ENCODE measurements around the gene AKAP10. TPM values are rescaled to one million over a fixed set of nuclear protein-coding genes. Genes with fewer than 3 reads are reported as not detected.
A peak's percentile ranks its signal among the peaks of the same experiment; 100 is the strongest.
"Not testable (repeated sequence)": the region's sequence is repeated elsewhere in the genome, so short reads cannot be mapped to it uniquely, and the experiment has no call there.

The AKAP10 gene
- total RNA-seq, 2 experiments from 2014 or later, result 43.0 to 43.9 TPM

- POLR2A ChIA-PET, result interaction anchor here (0.6 to 3.0 kb wide), 13 partner anchors 7 to 489 kb away, joined by 3 to 25 read pairs (median 3); partner anchors contain the start of genes AKAP10 and MAPK7
- peak within 1 kb of the TSS; percentile 69 for H3K27ac Mint-ChIP-seq
- CTCF ChIA-PET, result interaction anchor here (1.1 to 1.7 kb wide), 4 partner anchors 9 to 71 kb away, joined by 3 to 4 read pairs (median 3); no protein-coding TSS in a partner anchor
Measured at GRCh38 chr17:19867329-19868078, 110.1 kb downstream of the AKAP10 start, which contains the start of gene ULK2. ULK2 (minus strand) TSS chr17:19867936; CDS start chr17:19867417, 519 bp downstream.

GRCh38 chr17:19867079-19867328, 110.6 kb downstream of the AKAP10 start:
- Mint-ChIP-seq H3K27me3 (no peaks in the 10 kb centered on the region), H3K4me1 (peaks cover 17% of the 10 kb centered on the region), H3K27ac (peak overlapping the region; percentile 65), H3K9me3 (no peaks in the 10 kb centered on the region), H3K36me3 (ENCODE audit: low read depth) (peaks cover 9% of the 10 kb centered on the region), H3K4me3 (peak overlapping the region; percentile 81)
- DNase-seq, result peak; percentile 65
- ChIA-PET POLR2A (interaction anchor here (0.6 to 3.0 kb wide), 5 partner anchors 10 to 111 kb away, joined by 4 to 25 read pairs (median 6); partner anchors contain the start of gene AKAP10), CTCF (interaction anchor here (1.0 to 1.7 kb wide), 3 partner anchors 10 to 60 kb away, joined by 3 to 4 read pairs (median 4); no protein-coding TSS in a partner anchor)

More at GRCh38 chr17:19867329-19868078, 110.1 kb downstream of the AKAP10 start, which contains the start of gene ULK2:
- Mint-ChIP-seq H3K4me1 (peaks cover 17% of the 10 kb centered on the region), H3K36me3 (ENCODE audit: low read depth) (peaks cover 9% of the 10 kb centered on the region), H3K4me3 (peak within 1 kb of the TSS; percentile 81), H3K27me3 (no peaks in the 10 kb centered on the region), H3K9me3 (no peaks in the 10 kb centered on the region)
- DNase-seq, result peak; percentile 56

GRCh38 chr17:19865021-19865420, 112.6 kb downstream of the AKAP10 start:
- Mint-ChIP-seq H3K4me1 (peaks cover 17% of the 10 kb centered on the region), H3K36me3 (ENCODE audit: low read depth) (peaks cover 9% of the 10 kb centered on the region), H3K4me3 (no peak overlapping the region), H3K27ac (no peak overlapping the region), H3K9me3 (no peaks in the 10 kb centered on the region), H3K27me3 (no peaks in the 10 kb centered on the region)
- POLR2A ChIA-PET, result interaction anchor here (1.8 kb wide), 1 partner anchor 11 kb away, joined by 8 read pairs; no protein-coding TSS in a partner anchor
- DNase-seq, result no peak
- CTCF ChIA-PET, result interaction anchor here (1.3 kb wide), 1 partner anchor 11 kb away, joined by 3 read pairs; no protein-coding TSS in a partner anchor

DNA sequence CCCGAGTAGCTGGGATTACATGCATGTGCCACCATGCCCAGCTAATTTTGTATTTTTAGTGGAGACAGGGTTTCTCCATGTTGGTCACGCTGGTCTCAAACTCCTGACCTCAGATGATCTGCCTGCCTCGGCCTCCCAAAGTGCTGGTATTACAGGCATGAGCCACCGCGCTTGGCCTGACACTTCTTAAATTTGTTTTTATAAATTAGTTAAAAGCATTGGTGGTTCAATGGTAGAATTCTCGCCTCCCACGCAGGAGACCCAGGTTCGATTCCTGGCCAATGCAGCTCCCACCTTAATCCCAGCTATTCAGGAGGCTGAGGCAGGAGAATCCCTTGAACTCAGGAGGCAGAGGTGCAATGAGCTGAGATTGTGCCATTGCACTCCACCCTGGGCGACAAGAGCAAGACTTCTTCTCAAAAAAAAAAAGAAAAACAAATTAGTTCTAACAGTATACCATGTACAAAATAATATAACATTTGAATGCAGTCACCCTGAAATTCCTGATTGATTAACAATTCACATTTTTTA, 116.9 kb downstream of the AKAP10 start:
- CTCF ChIA-PET, H3K27me3 Mint-ChIP-seq, H3K27ac Mint-ChIP-seq, H3K4me1 Mint-ChIP-seq, DNase-seq, H3K9me3 Mint-ChIP-seq, H3K4me3 Mint-ChIP-seq: not testable (repeated sequence)
- H3K36me3 Mint-ChIP-seq (ENCODE audit: low read depth), result peaks cover 11% of the 10 kb centered on the region
- POLR2A ChIA-PET, result interaction anchor here (1.0 kb wide), 1 partner anchor 16 kb away, joined by 3 read pairs; no protein-coding TSS in a partner anchor

GRCh38 chr17:19857640-19858039, 120.0 kb downstream of the AKAP10 start:
- POLR2A ChIA-PET, result interaction anchor here (0.9 kb wide), 1 partner anchor 10 kb away, joined by 3 read pairs; the partner anchor contains the start of gene ULK2
- H3K36me3 Mint-ChIP-seq (ENCODE audit: low read depth), result peaks cover 2% of the 10 kb centered on the region

More at GRCh38 chr17:19857640-19858039, 120.0 kb downstream of the AKAP10 start:
- Mint-ChIP-seq H3K4me3 (no peak overlapping the region), H3K27ac (no peak overlapping the region), H3K27me3 (no peaks in the 10 kb centered on the region), H3K4me1 (no peaks in the 10 kb centered on the region), H3K9me3 (no peaks in the 10 kb centered on the region)
- no peak for DNase-seq
- CTCF ChIA-PET, result interaction anchor here (0.5 to 0.9 kb wide), 2 partner anchors 12 to 128 kb away, joined by 3 read pairs; no protein-coding TSS in a partner anchor

Other genes starting within 250 kb of the AKAP10 start
- not detected for gene ALDH3A1, start 229.5 kb downstream of the AKAP10 start, total RNA-seq
- gene ULK2, start 109.9 kb downstream of the AKAP10 start, total RNA-seq, result 10 to 100 TPM; 14.4 to 17.2 TPM
- 10 to 100 TPM in 1 of 2 experiments, 1 to 10 TPM in 1; 9.6 to 10.3 TPM for gene SPECC1, start 31.5 kb upstream of the AKAP10 start, total RNA-seq

Data from activated CD4-positive, alpha-beta memory T cell treated with anti-CD3 and anti-CD28 coated beads, Interleukin-2, amount 10 ng/mL, durations not matched to agents 7 days and 5 days (primary cell).